GM12864 (cell line): ENCODE results near the gene ASS1.

ENCODE experiments used
- DNase-seq: peaks from one replicate; pipeline ENCODE4 v3.0.0-alpha.2; 2011; ENCODE audit warnings: low read depth
- H3K4me3 ChIP-seq: 2 replicates; pipeline ENCODE4 v1.5.1; 2011; ENCODE audit warnings: mild to moderate bottlenecking, low read depth, low read length, control low read depth
- CTCF ChIP-seq: IDR thresholded peaks from 2 replicates; pipeline ENCODE4 v1.5.1; 2011; ENCODE audit warnings: low read depth, mild to moderate bottlenecking, moderate library complexity, low read length, control low read depth, inconsistent platforms; ENCODE audit errors: missing control alignments

The ASS1 gene

GRCh38 chr9:130497139-130497538 lies 52.4 kb downstream of the ASS1 start:
- DNase-seq, result no peak
- no peak for TF ChIP-seq CTCF
- no peak overlapping the region for H3K4me3 ChIP-seq

DNA sequence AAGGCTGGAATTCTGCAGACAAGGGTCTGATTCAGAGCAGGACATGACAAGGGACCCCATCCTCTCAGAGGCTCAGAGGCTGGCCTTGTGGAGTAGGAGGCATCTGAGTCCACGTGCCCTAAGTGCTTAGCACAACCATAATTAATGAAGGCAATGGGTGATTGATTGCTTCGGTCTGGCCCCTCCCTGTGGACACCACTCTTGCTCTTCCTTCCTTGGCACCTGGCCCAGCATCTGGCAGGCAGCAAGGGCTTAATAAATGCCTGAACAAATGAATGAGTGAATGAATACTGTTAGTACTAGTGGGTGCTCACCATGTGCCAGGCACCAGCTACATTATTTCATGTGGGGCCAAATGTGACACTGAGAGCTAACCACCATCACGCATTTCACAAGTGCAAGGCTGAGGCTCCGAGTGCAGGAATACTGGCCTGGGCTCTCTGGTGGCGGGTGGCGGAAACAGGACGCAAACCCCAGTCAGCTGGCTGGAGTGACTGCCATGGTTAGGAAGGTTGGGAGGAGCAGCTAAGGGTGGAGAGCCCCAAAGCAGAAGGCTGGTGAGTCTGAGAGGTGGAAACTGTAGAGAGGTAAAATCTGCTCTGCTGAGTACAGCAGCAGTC lies 53.6 kb downstream of the ASS1 start:
- TF ChIP-seq CTCF, result no peak
- no peak overlapping the region for H3K4me3 ChIP-seq
- no peak for DNase-seq

DNA sequence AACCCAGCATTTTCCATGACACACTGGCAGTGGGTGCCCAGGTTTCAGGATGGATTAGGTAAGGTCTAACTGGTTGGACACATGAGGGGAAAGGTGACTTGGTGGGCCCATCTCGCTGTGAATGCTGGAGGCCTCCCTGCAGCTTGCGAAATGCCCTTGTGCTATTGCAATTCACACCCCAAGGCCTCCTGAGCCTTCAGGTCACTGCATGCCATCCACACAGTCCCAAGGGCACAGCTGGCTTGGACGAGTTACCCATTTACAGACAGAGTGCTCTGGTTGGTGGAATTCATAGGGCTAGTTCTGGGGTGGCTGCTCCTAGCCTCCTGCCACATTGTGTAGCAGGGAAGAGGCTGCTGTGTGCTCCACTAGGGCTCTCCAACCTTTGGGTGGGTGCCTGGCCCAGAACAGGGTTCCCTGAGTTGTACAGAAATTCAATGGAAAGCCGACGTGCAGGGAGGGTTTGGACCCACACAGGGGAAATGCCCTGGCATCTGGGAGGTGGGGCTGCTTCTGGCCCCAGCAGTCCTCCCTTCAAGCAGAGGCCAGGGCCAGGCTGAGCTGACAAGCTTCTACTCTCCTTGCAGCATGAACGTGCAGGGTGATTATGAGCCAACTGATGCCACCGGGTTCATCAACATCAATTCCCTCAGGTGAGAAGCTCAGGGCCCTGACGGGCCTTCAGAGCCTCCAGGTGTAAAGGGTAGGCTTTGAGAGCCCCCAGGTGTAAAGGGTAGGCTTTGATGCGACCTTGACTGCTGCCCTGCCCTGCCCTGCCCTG lies 54.3 kb downstream of the ASS1 start:
- DNase-seq, result no peak
- TF ChIP-seq CTCF, result no peak

GRCh38 chr9:130499804-130500263 lies 55.1 kb downstream of the ASS1 start:
- no peak overlapping the region for H3K4me3 ChIP-seq
- DNase-seq, result no peak
- no peak for TF ChIP-seq CTCF

More for the DNA sequence above, 54.3 kb downstream of the ASS1 start:
- H3K4me3 ChIP-seq, result no peak overlapping the region

DNA sequence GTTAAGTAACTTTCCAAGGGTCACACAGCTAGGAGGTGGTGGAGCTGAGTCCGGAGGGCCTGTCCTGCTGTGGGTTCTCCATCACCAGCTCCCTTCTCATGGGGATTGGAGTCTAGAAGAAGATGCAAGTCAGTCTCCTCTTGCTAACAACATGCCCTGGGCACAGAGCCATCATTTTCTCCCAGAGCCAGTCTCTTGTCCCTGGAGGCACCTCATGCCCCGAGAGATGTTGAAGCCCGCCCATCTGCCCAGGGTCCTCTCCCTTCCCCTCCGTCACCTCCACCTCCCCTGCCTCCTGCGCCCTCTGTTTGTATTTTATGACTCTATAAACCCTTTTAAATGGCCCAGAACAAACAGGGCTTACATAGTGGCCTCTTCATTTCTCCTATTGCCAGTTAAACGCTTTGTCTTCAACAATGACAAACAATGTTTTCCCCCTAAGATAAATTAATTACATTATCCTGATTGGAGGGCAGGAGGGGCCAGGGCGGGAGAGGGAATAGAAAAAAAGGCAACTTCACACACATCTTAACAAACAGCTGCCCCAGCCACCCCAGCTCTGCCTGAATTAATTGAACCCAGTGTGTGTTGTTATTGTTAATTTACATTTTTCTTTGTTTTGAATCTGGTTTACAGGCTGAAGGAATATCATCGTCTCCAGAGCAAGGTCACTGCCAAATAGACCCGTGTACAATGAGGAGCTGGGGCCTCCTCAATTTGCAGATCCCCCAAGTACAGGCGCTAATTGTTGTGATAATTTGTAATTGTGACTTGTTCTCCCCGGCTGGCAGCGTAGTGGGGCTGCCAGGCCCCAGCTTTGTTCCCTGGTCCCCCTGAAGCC lies 55.8 kb downstream of the ASS1 start:
- no peak overlapping the region for H3K4me3 ChIP-seq
- TF ChIP-seq CTCF, result no peak
- DNase-seq, result no peak

DNA sequence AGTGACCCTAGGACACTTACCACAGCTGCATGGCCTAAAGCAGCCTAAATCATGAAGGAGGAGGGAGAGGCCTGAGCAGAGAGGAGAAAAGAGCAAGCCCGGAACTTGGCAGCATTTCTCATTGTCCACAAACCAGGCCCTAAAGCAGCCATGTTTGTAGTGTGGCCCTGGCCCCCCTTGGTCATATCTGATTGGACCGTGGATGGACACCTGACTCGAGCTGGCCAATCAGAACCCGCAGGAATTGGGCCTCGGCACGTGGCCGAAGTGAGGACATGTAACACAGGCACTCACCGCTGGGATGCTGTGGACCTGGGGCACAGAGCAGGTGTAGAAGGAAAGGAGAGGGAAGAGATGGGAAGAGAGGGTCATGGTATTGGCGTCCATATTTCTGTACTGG lies 56.9 kb downstream of the ASS1 start:
- no peak overlapping the region for H3K4me3 ChIP-seq
- no peak for TF ChIP-seq CTCF
- DNase-seq, result no peak
